Endodermal cell (in vitro differentiated cells): ENCODE data around the gene ROBO4. TPM values are rescaled to one million over a fixed set of nuclear protein-coding genes. Genes with fewer than 3 reads are reported as not detected.
A peak's percentile ranks its signal among the peaks of the same experiment; 100 is the strongest.

Experiments used
- DNase-seq: peaks from one replicate; pipeline ENCODE4 v3.0.0-alpha.2; 2017
- H3K27ac ChIP-seq: 2 replicates; pipeline ENCODE4 v1.5.1; 2013; ENCODE audit warnings: mild to moderate bottlenecking, low read depth, low read length, moderate library complexity
- H3K27me3 ChIP-seq: 2 replicates; pipeline ENCODE4 v1.6.1; 2013; ENCODE audit warnings: mild to moderate bottlenecking, low read length, moderate library complexity; ENCODE audit not compliant: insufficient read depth, control insufficient read depth, poor library complexity, severe bottlenecking
- H3K36me3 ChIP-seq: 2 replicates; pipeline ENCODE4 v1.7.0; 2013; ENCODE audit warnings: mild to moderate bottlenecking, low read length, moderate library complexity; ENCODE audit not compliant: control insufficient read depth, insufficient read depth
- H3K4me1 ChIP-seq: one replicate; pipeline ENCODE4 v1.7.0; 2013; ENCODE audit warnings: low read length; ENCODE audit not compliant: control insufficient read depth, insufficient read depth
- H3K4me3 ChIP-seq: 2 replicates; pipeline ENCODE4 v1.5.1; 2013; ENCODE audit warnings: mild to moderate bottlenecking, low read length, moderate library complexity
- H3K9ac ChIP-seq: 2 replicates; pipeline ENCODE4 v1.6.1; 2013; ENCODE audit warnings: mild to moderate bottlenecking, low read length, moderate library complexity; ENCODE audit not compliant: poor library complexity, severe bottlenecking; ENCODE audit errors: extremely low read depth
- H3K9me3 ChIP-seq: 2 replicates; pipeline ENCODE4 v1.6.1; 2013; ENCODE audit warnings: mild to moderate bottlenecking, low read length, moderate library complexity; ENCODE audit not compliant: control insufficient read depth
- H3K27ac Mint-ChIP-seq: 2 replicates; pipeline ENCODE4 v1.8.0; 2020; ENCODE audit warnings: mixed read lengths
- H3K27me3 Mint-ChIP-seq: 2 replicates; pipeline ENCODE4 v1.8.0; 2021; ENCODE audit warnings: mild to moderate bottlenecking, mixed read lengths; ENCODE audit not compliant: insufficient read depth
- H3K36me3 Mint-ChIP-seq: 2 replicates; pipeline ENCODE4 v1.8.0; 2020; ENCODE audit warnings: low read depth, mixed read lengths
- H3K4me1 Mint-ChIP-seq: 2 replicates; pipeline ENCODE4 v1.8.0; 2020; ENCODE audit warnings: mixed read lengths
- H3K4me3 Mint-ChIP-seq: 2 replicates; pipeline ENCODE4 v1.8.0; 2020; ENCODE audit warnings: mild to moderate bottlenecking, moderate library complexity, mixed read lengths
- H3K9me3 Mint-ChIP-seq: 2 replicates; pipeline ENCODE4 v1.8.0; 2020; ENCODE audit warnings: mild to moderate bottlenecking, mixed read lengths
- WGBS, 2 experiments: methylation state at CpG; one replicate each; pipeline versions ENCODE4 v1.1.5 to v1.1.7; 2013; ENCODE audit warnings: missing lambda C conversion rate in 2 of 2, mixed read lengths in 1 of 2; ENCODE audit not compliant: insufficient coverage in 1 of 2, insufficient read length in 1 of 2; 5-methylcytosine and 5-hydroxymethylcytosine counted together
- total RNA-seq, 2 donors: library from RNA; stranded (reverse); fragmentation: NEBNext Ultra II Directional in 1 of 2; extraction: Animal tissue kit (Norgen Biotek cat#: 25700) in 1 of 2; gene quantifications; 2 replicates in 1 of 2; 3 replicates in 1 of 2; pipeline ENCODE4 v1.2.1, GENCODE V29; 2021
- TF ChIP-seq, protein P1 (sequence below): fragments of 200-600 bp; sonication (generic); conservative IDR thresholded peaks from 2 replicates; pipeline ENCODE4 v1.5.0; 2021; ENCODE audit warnings: antibody characterized with exemption, mild to moderate bottlenecking

Gene ROBO4
- total RNA-seq, 2 donors from 2014 or later: 0.59 TPM; not detected in 1

DNA sequence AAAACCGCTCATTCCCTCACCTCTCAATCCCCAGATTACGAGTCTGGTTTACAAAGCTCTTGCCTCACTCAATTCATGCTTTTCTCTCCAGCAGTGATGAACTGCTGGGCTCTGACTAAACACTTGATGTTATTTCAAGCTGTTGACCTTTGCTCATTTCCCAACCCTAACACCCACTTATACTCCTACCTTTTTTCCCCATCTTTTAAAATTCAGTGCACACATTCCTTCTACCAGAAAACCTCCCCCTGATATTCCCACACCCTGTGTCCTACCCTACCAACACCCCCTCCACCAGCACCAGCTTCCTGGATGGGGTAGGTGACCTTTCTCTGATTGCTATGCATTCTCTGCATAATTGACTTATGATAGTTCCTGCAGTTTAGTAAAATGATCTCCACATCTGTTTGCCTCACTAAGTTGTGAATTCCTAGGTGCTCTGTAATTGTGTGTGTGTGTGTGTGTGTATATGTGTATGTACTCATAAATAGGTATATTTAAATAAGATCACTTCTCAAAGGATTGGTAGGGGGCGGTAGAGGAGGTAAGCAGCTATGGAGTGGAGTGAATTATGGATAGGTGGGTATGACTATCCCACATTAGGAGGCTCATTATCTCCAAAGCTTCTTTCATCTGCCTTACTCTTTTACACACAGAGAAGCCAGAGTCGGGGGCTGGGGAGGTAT, 37.3 kb upstream of the ROBO4 start:
- H3K27ac Mint-ChIP-seq: no peak overlapping the region
- Histone ChIP-seq H3K36me3 (no peaks in the 10 kb centered on the region), H3K27me3 (peaks cover 27% of the 10 kb centered on the region), H3K9ac (no peak overlapping the region), H3K4me1 (no peaks in the 10 kb centered on the region), H3K27ac (no peak overlapping the region), H3K4me3 (no peak overlapping the region), H3K9me3 (no peaks in the 10 kb centered on the region)
- H3K27me3 Mint-ChIP-seq: peaks cover 29% of the 10 kb centered on the region
- no peaks in the 10 kb centered on the region for H3K4me1 Mint-ChIP-seq
- TF ChIP-seq, protein P1, sequence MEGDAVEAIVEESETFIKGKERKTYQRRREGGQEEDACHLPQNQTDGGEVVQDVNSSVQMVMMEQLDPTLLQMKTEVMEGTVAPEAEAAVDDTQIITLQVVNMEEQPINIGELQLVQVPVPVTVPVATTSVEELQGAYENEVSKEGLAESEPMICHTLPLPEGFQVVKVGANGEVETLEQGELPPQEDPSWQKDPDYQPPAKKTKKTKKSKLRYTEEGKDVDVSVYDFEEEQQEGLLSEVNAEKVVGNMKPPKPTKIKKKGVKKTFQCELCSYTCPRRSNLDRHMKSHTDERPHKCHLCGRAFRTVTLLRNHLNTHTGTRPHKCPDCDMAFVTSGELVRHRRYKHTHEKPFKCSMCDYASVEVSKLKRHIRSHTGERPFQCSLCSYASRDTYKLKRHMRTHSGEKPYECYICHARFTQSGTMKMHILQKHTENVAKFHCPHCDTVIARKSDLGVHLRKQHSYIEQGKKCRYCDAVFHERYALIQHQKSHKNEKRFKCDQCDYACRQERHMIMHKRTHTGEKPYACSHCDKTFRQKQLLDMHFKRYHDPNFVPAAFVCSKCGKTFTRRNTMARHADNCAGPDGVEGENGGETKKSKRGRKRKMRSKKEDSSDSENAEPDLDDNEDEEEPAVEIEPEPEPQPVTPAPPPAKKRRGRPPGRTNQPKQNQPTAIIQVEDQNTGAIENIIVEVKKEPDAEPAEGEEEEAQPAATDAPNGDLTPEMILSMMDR: peak; percentile 41
- no peaks in the 10 kb centered on the region for H3K36me3 Mint-ChIP-seq
- H3K9me3 Mint-ChIP-seq: no peaks in the 10 kb centered on the region
- WGBS, 2 experiments: 79 to 86% methylated on average over 2 to 3 of the region's 4 CpGs
- H3K4me3 Mint-ChIP-seq: no peak overlapping the region
- DNase-seq: no peak

DNA sequence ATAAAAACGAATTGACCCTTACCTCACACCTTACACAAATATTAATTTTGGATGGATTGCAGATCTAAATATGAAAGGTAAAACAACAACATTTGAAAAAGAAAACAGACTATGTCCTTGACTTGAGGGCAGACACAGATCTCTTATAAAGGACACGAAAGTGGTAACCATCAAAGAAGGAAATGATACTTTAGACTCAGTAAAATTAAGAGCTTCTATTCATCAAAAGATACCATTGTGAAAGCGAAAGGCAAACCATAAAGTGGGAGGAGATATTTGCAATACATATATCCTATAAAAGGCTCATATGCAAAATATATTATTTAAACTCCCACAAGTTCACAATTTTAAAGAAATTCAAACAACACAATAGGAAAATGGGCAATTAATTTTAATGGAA, 33.1 kb upstream of the ROBO4 start:
- Histone ChIP-seq H3K4me3 (no peak overlapping the region), H3K27ac (no peak overlapping the region), H3K9ac (no peak overlapping the region), H3K9me3 (no peaks in the 10 kb centered on the region), H3K4me1 (no peaks in the 10 kb centered on the region), H3K27me3 (peaks cover 3% of the 10 kb centered on the region), H3K36me3 (no peaks in the 10 kb centered on the region)
- WGBS, 2 experiments: 100% methylated on average over 1 of the region's 3 CpGs; no CpG with 5 or more reads in 1 of the 2 experiments
- peaks cover 24% of the 10 kb centered on the region for H3K27me3 Mint-ChIP-seq
- H3K4me3 Mint-ChIP-seq: no peak overlapping the region
- DNase-seq: no peak
- no peaks in the 10 kb centered on the region for H3K36me3 Mint-ChIP-seq
- no peaks in the 10 kb centered on the region for H3K9me3 Mint-ChIP-seq
- H3K4me1 Mint-ChIP-seq: no peaks in the 10 kb centered on the region
- TF ChIP-seq, protein P1: no peak
- no peak overlapping the region for H3K27ac Mint-ChIP-seq

DNA sequence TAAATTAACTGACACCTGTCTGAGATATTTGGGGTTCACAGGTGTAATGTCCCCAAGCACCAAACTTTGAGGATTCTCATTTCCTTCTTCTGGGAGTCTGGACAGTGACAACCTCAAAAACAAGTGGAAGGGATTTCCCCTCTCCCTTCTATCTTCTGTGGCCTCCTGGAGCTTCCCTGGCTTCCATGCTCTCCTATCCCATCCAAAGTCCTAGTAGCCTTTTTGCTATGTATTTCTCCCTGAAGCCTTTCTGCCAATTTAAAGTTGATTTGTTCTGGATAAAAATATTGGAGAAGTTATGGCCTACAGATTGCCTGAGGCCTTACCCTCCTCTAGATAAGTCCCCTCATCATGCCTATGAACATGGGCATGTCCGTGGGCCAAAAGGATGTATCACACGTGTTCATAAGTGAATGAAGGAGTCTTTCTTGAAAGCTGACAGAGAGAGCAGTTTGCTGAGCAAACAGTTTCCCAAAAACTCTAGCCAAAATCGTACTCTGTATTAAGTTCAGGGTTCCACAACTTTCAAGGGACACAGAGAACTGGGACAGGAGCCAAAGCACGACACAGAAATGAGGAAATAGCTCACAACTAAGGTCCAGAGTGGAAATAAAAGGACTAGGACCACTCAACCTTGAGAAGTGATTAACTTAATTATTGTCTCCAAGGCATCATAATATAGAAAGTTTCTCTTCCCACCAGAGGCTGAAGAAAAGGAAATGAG, 31.4 kb upstream of the ROBO4 start:
- Histone ChIP-seq H3K9me3 (no peaks in the 10 kb centered on the region), H3K9ac (no peak overlapping the region), H3K4me3 (no peak overlapping the region), H3K4me1 (no peaks in the 10 kb centered on the region), H3K27me3 (peaks cover 5% of the 10 kb centered on the region), H3K27ac (no peak overlapping the region), H3K36me3 (no peaks in the 10 kb centered on the region)
- Mint-ChIP-seq H3K27me3 (peaks cover 36% of the 10 kb centered on the region), H3K27ac (no peak overlapping the region), H3K9me3 (no peaks in the 10 kb centered on the region), H3K36me3 (no peaks in the 10 kb centered on the region), H3K4me3 (no peak overlapping the region), H3K4me1 (no peaks in the 10 kb centered on the region)
- TF ChIP-seq, protein P1: no peak
- 75 to 77% methylated on average over 3 to 4 of the region's 4 CpGs for WGBS, 2 experiments
- no peak for DNase-seq
